HCT116 (cell line): Measurements from ENCODE around the gene BNIP1. TPM values are rescaled to one million over a fixed set of nuclear protein-coding genes. Genes with fewer than 3 reads are reported as not detected.

Experiments
- ATAC-seq: fragments of 200-7000 bp; cut with Tn5 transposase; 2 replicates; pipeline ENCODE4 v1.9.1; 2020; ENCODE audit warnings: mild to moderate bottlenecking, moderate library complexity
- BruUV-seq: library from RNA; stranded (reverse); fragments of 400-500 nt; replicated peaks from 2 replicates; lab custom pipeline; 2021; lab: Mats Ljungman, UMichigan
- CTCF ChIA-PET: fragments of 300-600 bp; sonication (Branson Sonifier 250); formaldehyde crosslinking; loops from one replicate; lab custom pipeline; 2021; ENCODE audit warnings: antibody characterized with exemption; lab: Charles Lee
- POLR2A ChIA-PET: fragments of 300-600, 350-600 bp; sonication (Branson Sonifier 250); formaldehyde crosslinking; loops from one replicate; lab custom pipeline; 2021; ENCODE audit warnings: antibody characterized with exemption; lab: Charles Lee
- RAD21 ChIA-PET, 2 experiments: fragments of 300-600 bp; sonication (Branson Sonifier 250); formaldehyde crosslinking; loops; one replicate each; lab custom pipeline; 2023; ENCODE audit warnings: low total read pairs in 2 of 2; ENCODE audit not compliant: uncharacterized antibody in 2 of 2, unreplicated experiment in 2 of 2, low non-redundant PET in 1 of 2; lab: Charles Lee
- DNase-seq: peaks from one replicate; pipeline ENCODE4 v3.0.0-alpha.2; 2010; ENCODE audit warnings: low read depth, low spot score
- H2AFZ ChIP-seq: fragments of 200-600 bp; shearing (Covaris generic), sonication (generic); 2 replicates; pipeline ENCODE4 v1.6.1; 2017; ENCODE audit warnings: low read depth, mixed run types, mixed read lengths, antibody characterized with exemption, low read length; ENCODE audit not compliant: poor library complexity, severe bottlenecking
- H3K27ac ChIP-seq: 2 replicates; pipeline ENCODE4 v1.5.1; 2012; ENCODE audit warnings: low read depth, low read length
- H3K27me3 ChIP-seq: fragments of 200-600 bp; sonication (generic); 2 replicates; pipeline ENCODE4 v1.6.1; 2016; ENCODE audit warnings: mixed run types, low read length, mixed read lengths; ENCODE audit not compliant: insufficient read depth
- H3K36me3 ChIP-seq, 2 experiments: fragments of 200-500 bp in 1 of 2; fragments of 200-600 bp in 1 of 2; sonication (Bioruptor generic) in 1 of 2; sonication (generic) in 1 of 2; 2 replicates each; pipeline versions ENCODE4 v1.5.1 to v1.6.1; 2014 to 2016; ENCODE audit warnings: low read length in 2 of 2, inconsistent platforms in 1 of 2, mixed read lengths in 1 of 2, mixed run types in 1 of 2; ENCODE audit not compliant: insufficient read depth in 2 of 2, control insufficient read depth in 1 of 2
- H3K4me1 ChIP-seq, 2 experiments: fragments of 200-600 bp in 1 of 2; sonication (generic) in 1 of 2; 2 replicates each; pipeline versions ENCODE4 v1.5.1 to v1.6.1; 2012 to 2017; ENCODE audit warnings: low read length in 2 of 2, inconsistent platforms in 1 of 2, mild to moderate bottlenecking in 1 of 2, mixed read lengths in 1 of 2, mixed run types in 1 of 2, moderate library complexity in 1 of 2; ENCODE audit not compliant: insufficient read depth in 2 of 2, control insufficient read depth in 1 of 2
- H3K4me2 ChIP-seq: fragments of 200-600 bp; sonication (generic); 2 replicates; pipeline ENCODE4 v1.6.1; 2017; ENCODE audit warnings: mixed run types, low read length, mixed read lengths
- H3K4me3 ChIP-seq, 2 experiments: fragments of 200-600 bp in 1 of 2; sonication (generic) in 1 of 2; replicated peaks in 1 of 2; 2 replicates each; pipeline ENCODE4 v1.5.1; 2011 to 2016; ENCODE audit warnings: low read length in 2 of 2, control low read depth in 1 of 2, low read depth in 1 of 2, mild to moderate bottlenecking in 1 of 2, mixed read lengths in 1 of 2, mixed run types in 1 of 2
- H3K79me2 ChIP-seq: fragments of 200-600 bp; sonication (generic); 2 replicates; pipeline ENCODE4 v1.6.1; 2017; ENCODE audit warnings: mild to moderate bottlenecking, mixed run types, low read length, moderate library complexity, mixed read lengths; ENCODE audit not compliant: insufficient read depth
- H3K9ac ChIP-seq: fragments of 200-600 bp; sonication (generic); 2 replicates; pipeline ENCODE4 v1.6.1; 2016; ENCODE audit warnings: low read length, mixed read lengths
- H3K9me2 ChIP-seq: fragments of 200-600 bp; sonication (generic), shearing (Covaris generic); 2 replicates; pipeline ENCODE4 v1.6.1; 2017; ENCODE audit warnings: mixed run types, mild to moderate bottlenecking, moderate library complexity; ENCODE audit not compliant: insufficient read depth
- H3K9me3 ChIP-seq, 2 experiments: fragments of 200-500 bp in 1 of 2; fragments of 200-600 bp in 1 of 2; sonication (Bioruptor generic) in 1 of 2; sonication (generic) in 1 of 2; 2 replicates each; pipeline ENCODE4 v1.6.1; 2014 to 2017; ENCODE audit warnings: low read length in 2 of 2, mixed read lengths in 2 of 2, inconsistent platforms in 1 of 2, low read depth in 1 of 2, mild to moderate bottlenecking in 1 of 2, mixed run types in 1 of 2, moderate library complexity in 1 of 2; ENCODE audit not compliant: control insufficient read depth in 1 of 2, insufficient read depth in 1 of 2
- H4K20me1 ChIP-seq: fragments of 200-600 bp; sonication (generic), shearing (Covaris generic); 2 replicates; pipeline ENCODE4 v1.6.1; 2017; ENCODE audit warnings: mixed run types, mild to moderate bottlenecking, moderate library complexity; ENCODE audit not compliant: insufficient read depth
- ATF3 ChIP-seq: IDR thresholded peaks from 2 replicates; pipeline ENCODE4 v1.6.1; 2012
- CBX3 ChIP-seq: IDR thresholded peaks from 2 replicates; pipeline ENCODE4 v1.6.1; 2012; ENCODE audit warnings: low read depth
- CEBPB ChIP-seq: IDR thresholded peaks from 2 replicates; pipeline ENCODE4 v1.6.1; 2012; ENCODE audit warnings: low read depth
- CTCF ChIP-seq, 3 experiments: fragments of 200-600 bp in 1 of 3; sonication (generic) in 1 of 3; IDR thresholded peaks in 2 of 3; conservative IDR thresholded peaks in 1 of 3; 2 replicates each; pipeline ENCODE4 v1.5.1; 2012 to 2017; ENCODE audit warnings: low read depth in 2 of 3, low read length in 2 of 3, antibody characterized with exemption in 1 of 3, borderline replicate concordance in 1 of 3, control low read depth in 1 of 3, mild to moderate bottlenecking in 1 of 3, mixed read lengths in 1 of 3, mixed run types in 1 of 3, moderate library complexity in 1 of 3; ENCODE audit not compliant: insufficient read depth in 1 of 3
- EZH2phosphoT487 ChIP-seq: fragments of 200-600 bp; IDR thresholded peaks from 2 replicates; pipeline ENCODE4 v1.6.1; 2018; ENCODE audit warnings: antibody characterized with exemption, borderline replicate concordance
- JUND ChIP-seq: IDR thresholded peaks from 2 replicates; pipeline ENCODE4 v1.6.1; 2012
- MAX ChIP-seq: IDR thresholded peaks from 2 replicates; pipeline ENCODE4 v1.6.1; 2012
- RAD21 ChIP-seq: IDR thresholded peaks from 2 replicates; pipeline ENCODE4 v1.6.1; 2012; ENCODE audit warnings: low read depth, mild to moderate bottlenecking
- REST ChIP-seq: IDR thresholded peaks from 2 replicates; pipeline ENCODE4 v1.6.1; 2012; ENCODE audit warnings: low read depth
- SP1 ChIP-seq: IDR thresholded peaks from 2 replicates; pipeline ENCODE4 v1.6.1; 2012; ENCODE audit warnings: low read depth
- TCF7L2 ChIP-seq: IDR thresholded peaks from 2 replicates; pipeline ENCODE4 v1.7.0; 2011; ENCODE audit warnings: borderline replicate concordance, inconsistent platforms; ENCODE audit not compliant: insufficient read depth, insufficient read length; ENCODE audit errors: extremely low read depth
- YY1 ChIP-seq: IDR thresholded peaks from 2 replicates; pipeline ENCODE4 v1.6.1; 2011; ENCODE audit warnings: low read length, low read depth, moderate library complexity, mild to moderate bottlenecking; ENCODE audit not compliant: insufficient replicate concordance; ENCODE audit errors: extremely low read depth
- ZBTB33 ChIP-seq: IDR thresholded peaks from 2 replicates; pipeline ENCODE4 v1.6.1; 2011; ENCODE audit warnings: mild to moderate bottlenecking, low read length, moderate library complexity; ENCODE audit not compliant: insufficient replicate concordance; ENCODE audit errors: extremely low read depth
- ZFX ChIP-seq: fragments of 450-650 bp; IDR thresholded peaks from 2 replicates; pipeline ENCODE4 v1.6.1; 2017
- ZNF274 ChIP-seq: fragments of 200-500 bp; sonication (Bioruptor generic); IDR thresholded peaks from 2 replicates; pipeline ENCODE4 v1.6.1; 2014; ENCODE audit warnings: mild to moderate bottlenecking, low read depth, low read length, inconsistent platforms
- intact Hi-C: fragments of 100-400 bp; cut with micrococcal nuclease; formaldehyde crosslinking; loops from 2 replicates; pipeline ENCODE4 v1.10.0; 2022
- total RNA-seq: library from RNA; stranded (reverse); gene quantifications from one replicate; pipeline ENCODE4 v1.2.1, GENCODE V29; 2021; ENCODE audit not compliant: unreplicated experiment

The BNIP1 gene
- total RNA-seq, 1 experiment from 2014 or later, result 18.6 TPM

GRCh38 chr5:173198049-173198448, 53.7 kb downstream of the BNIP1 start:
- Histone ChIP-seq H2AFZ (no peak overlapping the region), H3K27ac (no peak overlapping the region), H3K4me3 (no peak overlapping the region), H3K9me3 (peaks cover 0 to 15% of the 10 kb centered on the region in 2 experiments; a peak in 2 of 4 replicates), H3K27me3 (no peaks in the 10 kb centered on the region), H3K9me2 (no peaks in the 10 kb centered on the region), H3K79me2 (no peaks in the 10 kb centered on the region), H3K36me3 (no peaks in the 10 kb centered on the region), H4K20me1 (no peaks in the 10 kb centered on the region), H3K9ac (no peak overlapping the region), H3K4me1 (peaks cover 9 to 21% of the 10 kb centered on the region in 2 experiments), H3K4me2 (no peak overlapping the region)
- POLR2A ChIA-PET, result no interaction called here
- no peak for TF ChIP-seq ZNF274
- no peak for TF ChIP-seq ZFX
- no peak for TF ChIP-seq ZBTB33
- TF ChIP-seq MAX, result no peak
- TF ChIP-seq SP1, result no peak
- no peak for TF ChIP-seq CTCF (IDR thresholded peaks at IDR 0.05 in 2 of 3, conservative IDR thresholded peaks at IDR 0.05 in 1 of 3; ENCODE audit: borderline replicate concordance in 1 of 3, insufficient read depth in 1 of 3, low read depth in 2 of 3, low read length in 2 of 3)
- no peak for TF ChIP-seq ATF3
- no peak for TF ChIP-seq RAD21
- no peak for TF ChIP-seq TCF7L2
- no peak for TF ChIP-seq YY1
- no peak for TF ChIP-seq REST
- TF ChIP-seq EZH2phosphoT487, result no peak
- TF ChIP-seq CEBPB, result no peak
- TF ChIP-seq JUND, result no peak
- TF ChIP-seq CBX3, result no peak
- no peak for ATAC-seq
- BruUV-seq, result no TSS peak
- RAD21 ChIA-PET, result no interaction called here
- CTCF ChIA-PET, result no interaction called here
- DNase-seq, result no peak
- intact Hi-C loops, result no loop called here
